ENCODE measurements around the gene PHC2. TPM values are rescaled to one million over a fixed set of nuclear protein-coding genes. Genes with fewer than 3 reads are reported as not detected.

The PHC2 gene
- total RNA-seq, 1 donor from 2014 or later = 91.5 TPM

DNA sequence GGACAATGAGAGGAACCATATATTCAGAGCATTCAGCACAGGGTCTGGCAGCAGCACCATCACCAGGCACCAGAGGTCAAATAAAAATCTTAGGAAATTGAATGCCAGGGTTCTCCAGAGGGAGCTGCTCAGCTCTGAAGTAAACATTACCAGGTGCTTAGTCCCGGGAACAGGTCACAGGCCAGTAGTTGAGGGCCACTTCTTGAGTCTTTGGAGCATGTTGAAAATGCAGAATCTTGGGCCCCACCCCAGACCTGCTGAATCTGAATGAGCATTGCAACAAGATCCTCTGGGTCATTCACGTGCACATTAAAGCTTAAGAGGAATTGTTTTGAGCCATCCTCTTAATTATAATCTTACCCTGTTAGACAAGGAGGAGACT lies 33.8 kb downstream of the PHC2 start:
- H3K27ac Mint-ChIP-seq (ENCODE audit: unreplicated experiment) = no peak overlapping the region
- TF ChIP-seq, protein P1, sequence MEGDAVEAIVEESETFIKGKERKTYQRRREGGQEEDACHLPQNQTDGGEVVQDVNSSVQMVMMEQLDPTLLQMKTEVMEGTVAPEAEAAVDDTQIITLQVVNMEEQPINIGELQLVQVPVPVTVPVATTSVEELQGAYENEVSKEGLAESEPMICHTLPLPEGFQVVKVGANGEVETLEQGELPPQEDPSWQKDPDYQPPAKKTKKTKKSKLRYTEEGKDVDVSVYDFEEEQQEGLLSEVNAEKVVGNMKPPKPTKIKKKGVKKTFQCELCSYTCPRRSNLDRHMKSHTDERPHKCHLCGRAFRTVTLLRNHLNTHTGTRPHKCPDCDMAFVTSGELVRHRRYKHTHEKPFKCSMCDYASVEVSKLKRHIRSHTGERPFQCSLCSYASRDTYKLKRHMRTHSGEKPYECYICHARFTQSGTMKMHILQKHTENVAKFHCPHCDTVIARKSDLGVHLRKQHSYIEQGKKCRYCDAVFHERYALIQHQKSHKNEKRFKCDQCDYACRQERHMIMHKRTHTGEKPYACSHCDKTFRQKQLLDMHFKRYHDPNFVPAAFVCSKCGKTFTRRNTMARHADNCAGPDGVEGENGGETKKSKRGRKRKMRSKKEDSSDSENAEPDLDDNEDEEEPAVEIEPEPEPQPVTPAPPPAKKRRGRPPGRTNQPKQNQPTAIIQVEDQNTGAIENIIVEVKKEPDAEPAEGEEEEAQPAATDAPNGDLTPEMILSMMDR (IDR thresholded peaks at IDR 0.05) = no peak
- peaks cover 3% of the 10 kb centered on the region for H3K9me3 Mint-ChIP-seq (ENCODE audit: low read depth)
- DNase-seq (ENCODE audit: low spot score) = no peak
- H3K36me3 Mint-ChIP-seq (ENCODE audit: low read depth) = no peaks in the 10 kb centered on the region
- no peak overlapping the region for H3K4me3 Mint-ChIP-seq (ENCODE audit: unreplicated experiment)
- H3K4me1 Mint-ChIP-seq (ENCODE audit: low read depth) = peaks cover 9% of the 10 kb centered on the region
- no peaks in the 10 kb centered on the region for H3K27me3 Mint-ChIP-seq (ENCODE audit: low read depth)

DNA sequence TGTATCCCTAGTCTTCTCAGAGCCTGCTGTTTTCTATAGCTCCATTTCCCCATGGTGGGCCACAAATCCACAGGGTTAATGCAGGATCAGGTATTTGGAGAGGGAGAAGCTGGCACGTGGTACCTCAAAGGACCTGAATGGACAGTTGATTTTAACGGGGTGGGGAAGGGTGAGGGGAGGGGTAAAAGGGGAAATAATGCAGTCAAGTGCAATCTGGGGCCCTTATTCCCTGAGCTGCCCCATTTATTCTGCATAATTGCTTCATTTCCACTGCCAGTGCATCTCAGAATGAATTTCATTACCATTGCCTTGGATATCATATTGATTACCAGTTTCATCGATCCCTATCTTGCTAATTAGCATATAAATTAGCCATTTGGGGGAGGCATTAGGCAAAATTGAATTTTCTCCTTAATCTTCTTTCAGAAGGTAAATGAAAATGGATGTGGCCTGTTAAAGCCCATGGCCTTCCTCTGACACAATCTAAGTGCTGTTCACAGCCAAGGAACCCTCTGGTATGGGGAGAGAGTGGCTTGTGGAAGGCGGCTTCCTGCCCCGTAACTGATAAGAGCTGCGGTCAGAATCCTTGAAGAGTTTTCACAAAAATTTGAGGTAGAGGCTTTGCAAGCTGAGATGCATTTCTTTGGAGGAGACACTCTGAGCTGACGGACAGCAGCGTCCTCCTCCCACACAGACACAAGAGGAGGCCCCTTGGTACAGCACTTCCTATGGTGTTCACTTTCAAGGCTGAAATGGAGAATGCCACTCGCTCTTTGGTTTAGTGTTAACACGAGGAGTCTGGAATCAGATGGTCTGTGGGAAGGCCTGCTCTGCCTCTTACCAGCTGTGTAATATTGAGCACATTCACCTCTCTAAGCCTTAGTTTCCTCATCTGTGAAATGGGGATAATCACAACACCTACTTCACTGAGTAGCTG lies 34.4 kb downstream of the PHC2 start:
- no peak overlapping the region for H3K27ac Mint-ChIP-seq (ENCODE audit: unreplicated experiment)

DNA sequence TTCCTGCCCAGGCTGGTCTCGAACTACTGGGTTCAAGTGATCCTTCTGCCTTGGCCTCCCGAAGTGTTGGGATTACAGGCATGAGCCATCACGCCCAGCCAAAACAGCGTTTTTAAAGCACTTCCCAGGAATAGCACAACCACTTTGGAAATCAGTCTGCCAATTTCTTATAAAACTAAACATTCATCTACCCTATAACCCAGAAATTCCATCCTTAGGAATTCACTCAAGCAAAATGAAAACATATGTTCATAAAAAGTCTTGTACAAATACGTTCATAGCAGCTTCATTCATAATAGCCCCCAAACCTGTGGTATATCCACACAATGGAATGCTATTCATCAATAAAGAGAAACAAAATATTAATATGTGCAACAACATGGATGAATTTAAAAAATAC lies 36.1 kb downstream of the PHC2 start:
- DNase-seq (ENCODE audit: low spot score) = no peak
- Mint-ChIP-seq H3K36me3 (ENCODE audit: low read depth) (no peaks in the 10 kb centered on the region), H3K4me1 (ENCODE audit: low read depth) (peaks cover 23% of the 10 kb centered on the region)

More for the DNA sequence above, 34.4 kb downstream of the PHC2 start:
- Mint-ChIP-seq H3K27me3 (ENCODE audit: low read depth) (no peaks in the 10 kb centered on the region), H3K36me3 (ENCODE audit: low read depth) (no peaks in the 10 kb centered on the region), H3K4me1 (ENCODE audit: low read depth) (peaks cover 9% of the 10 kb centered on the region), H3K9me3 (ENCODE audit: low read depth) (peaks cover 3% of the 10 kb centered on the region), H3K4me3 (ENCODE audit: unreplicated experiment) (no peak overlapping the region)
- TF ChIP-seq, protein P1 (IDR thresholded peaks at IDR 0.05) = no peak
- no peak for DNase-seq (ENCODE audit: low spot score)

DNA sequence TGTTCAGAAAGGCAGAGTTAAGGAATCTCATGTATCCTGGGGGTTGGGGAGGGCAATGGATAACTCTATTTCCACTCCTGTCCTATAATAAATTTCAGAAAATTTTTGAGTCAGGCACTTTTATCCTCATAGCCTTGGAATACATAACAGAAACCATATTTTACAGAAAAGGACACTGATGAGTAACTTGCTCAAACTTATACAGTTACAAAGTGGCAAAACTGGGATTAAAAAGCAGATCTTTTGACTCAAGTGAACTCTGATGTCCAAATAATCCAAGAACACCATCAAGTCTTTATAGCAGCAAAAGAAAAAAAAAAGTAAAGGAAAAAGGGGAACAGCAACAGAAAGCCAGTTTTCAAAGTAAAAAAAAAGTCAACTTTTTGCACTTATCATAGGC lies 36.9 kb downstream of the PHC2 start:
- Mint-ChIP-seq H3K27ac (ENCODE audit: unreplicated experiment) (no peak overlapping the region), H3K27me3 (ENCODE audit: low read depth) (no peaks in the 10 kb centered on the region), H3K4me1 (ENCODE audit: low read depth) (peaks cover 30% of the 10 kb centered on the region), H3K4me3 (ENCODE audit: unreplicated experiment) (no peak overlapping the region), H3K9me3 (ENCODE audit: low read depth) (peaks cover 3% of the 10 kb centered on the region), H3K36me3 (ENCODE audit: low read depth) (no peaks in the 10 kb centered on the region)
- no peak for DNase-seq (ENCODE audit: low spot score)
- TF ChIP-seq, protein P1 (IDR thresholded peaks at IDR 0.05) = no peak

More for the DNA sequence above, 36.1 kb downstream of the PHC2 start:
- peaks cover 3% of the 10 kb centered on the region for H3K9me3 Mint-ChIP-seq (ENCODE audit: low read depth)
- no peak overlapping the region for H3K4me3 Mint-ChIP-seq (ENCODE audit: unreplicated experiment)
- TF ChIP-seq, protein P1 (IDR thresholded peaks at IDR 0.05) = no peak
- peak overlapping the region; percentile 32 for H3K27ac Mint-ChIP-seq (ENCODE audit: unreplicated experiment)
- no peaks in the 10 kb centered on the region for H3K27me3 Mint-ChIP-seq (ENCODE audit: low read depth)

DNA sequence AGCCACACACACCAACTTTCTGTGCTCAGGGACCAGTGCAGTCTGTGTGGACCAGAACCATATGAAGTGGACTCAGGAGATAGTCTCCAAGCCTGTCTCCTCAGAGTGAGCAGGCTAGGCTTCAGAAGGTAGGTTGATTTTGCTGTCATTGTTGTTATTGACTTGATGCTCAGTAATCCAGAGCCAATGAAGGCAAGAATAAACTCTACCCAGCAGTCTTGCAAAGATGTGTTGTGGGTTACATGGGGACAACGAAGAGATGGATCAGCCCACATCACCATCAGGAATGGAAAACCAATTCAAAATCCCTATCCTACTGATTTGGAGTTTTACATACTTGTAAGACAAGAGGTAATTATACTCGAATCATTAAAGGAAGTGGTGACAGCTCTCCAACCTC lies 37.4 kb downstream of the PHC2 start:
- TF ChIP-seq, protein P1 (IDR thresholded peaks at IDR 0.05) = no peak
- Mint-ChIP-seq H3K27ac (ENCODE audit: unreplicated experiment) (no peak overlapping the region), H3K4me3 (ENCODE audit: unreplicated experiment) (no peak overlapping the region), H3K9me3 (ENCODE audit: low read depth) (peaks cover 3% of the 10 kb centered on the region), H3K27me3 (ENCODE audit: low read depth) (no peaks in the 10 kb centered on the region), H3K4me1 (ENCODE audit: low read depth) (peaks cover 35% of the 10 kb centered on the region), H3K36me3 (ENCODE audit: low read depth) (no peaks in the 10 kb centered on the region)
- no peak for DNase-seq (ENCODE audit: low spot score)

Measured in chondrocyte (in vitro differentiated cells).